NT2/D1 (cell line): Measurements from ENCODE around the gene SAMSN1.

Source experiments
- DNase-seq: peaks from one replicate; pipeline ENCODE4 v3.0.0-alpha.2; 2011; ENCODE audit warnings: low read depth, low spot score
- H3K27me3 ChIP-seq: 2 replicates; pipeline ENCODE4 v1.6.0; 2011; ENCODE audit warnings: mild to moderate bottlenecking; ENCODE audit not compliant: insufficient read length, insufficient read depth
- H3K36me3 ChIP-seq: 2 replicates; pipeline ENCODE4 v1.6.1; 2011; ENCODE audit warnings: mild to moderate bottlenecking, low read length, mixed read lengths; ENCODE audit not compliant: insufficient read depth, insufficient read length
- H3K4me1 ChIP-seq: 2 replicates; pipeline ENCODE4 v1.5.1; 2011; ENCODE audit not compliant: insufficient read depth, insufficient read length
- H3K4me3 ChIP-seq: 2 replicates; pipeline ENCODE4 v1.5.1; 2011; ENCODE audit warnings: low read depth; ENCODE audit not compliant: insufficient read length
- H3K9ac ChIP-seq: 2 replicates; pipeline ENCODE4 v1.6.0; 2011; ENCODE audit warnings: low read depth; ENCODE audit not compliant: insufficient read length
- H3K9me3 ChIP-seq: 2 replicates; pipeline ENCODE4 v1.5.1; 2011; ENCODE audit warnings: mild to moderate bottlenecking, low read length; ENCODE audit not compliant: insufficient read depth
- SUZ12 ChIP-seq: IDR thresholded peaks from 2 replicates; pipeline ENCODE4 v1.6.1; 2011; ENCODE audit not compliant: insufficient read length, insufficient read depth; ENCODE audit errors: extremely low read depth
- YY1 ChIP-seq: IDR thresholded peaks from 2 replicates; pipeline ENCODE4 v1.6.1; 2011; ENCODE audit not compliant: insufficient read length, insufficient read depth
- ZNF274 ChIP-seq: IDR thresholded peaks from 2 replicates; pipeline ENCODE4 v1.6.1; 2011; ENCODE audit warnings: mild to moderate bottlenecking, low read depth, low read length

The SAMSN1 gene

DNA sequence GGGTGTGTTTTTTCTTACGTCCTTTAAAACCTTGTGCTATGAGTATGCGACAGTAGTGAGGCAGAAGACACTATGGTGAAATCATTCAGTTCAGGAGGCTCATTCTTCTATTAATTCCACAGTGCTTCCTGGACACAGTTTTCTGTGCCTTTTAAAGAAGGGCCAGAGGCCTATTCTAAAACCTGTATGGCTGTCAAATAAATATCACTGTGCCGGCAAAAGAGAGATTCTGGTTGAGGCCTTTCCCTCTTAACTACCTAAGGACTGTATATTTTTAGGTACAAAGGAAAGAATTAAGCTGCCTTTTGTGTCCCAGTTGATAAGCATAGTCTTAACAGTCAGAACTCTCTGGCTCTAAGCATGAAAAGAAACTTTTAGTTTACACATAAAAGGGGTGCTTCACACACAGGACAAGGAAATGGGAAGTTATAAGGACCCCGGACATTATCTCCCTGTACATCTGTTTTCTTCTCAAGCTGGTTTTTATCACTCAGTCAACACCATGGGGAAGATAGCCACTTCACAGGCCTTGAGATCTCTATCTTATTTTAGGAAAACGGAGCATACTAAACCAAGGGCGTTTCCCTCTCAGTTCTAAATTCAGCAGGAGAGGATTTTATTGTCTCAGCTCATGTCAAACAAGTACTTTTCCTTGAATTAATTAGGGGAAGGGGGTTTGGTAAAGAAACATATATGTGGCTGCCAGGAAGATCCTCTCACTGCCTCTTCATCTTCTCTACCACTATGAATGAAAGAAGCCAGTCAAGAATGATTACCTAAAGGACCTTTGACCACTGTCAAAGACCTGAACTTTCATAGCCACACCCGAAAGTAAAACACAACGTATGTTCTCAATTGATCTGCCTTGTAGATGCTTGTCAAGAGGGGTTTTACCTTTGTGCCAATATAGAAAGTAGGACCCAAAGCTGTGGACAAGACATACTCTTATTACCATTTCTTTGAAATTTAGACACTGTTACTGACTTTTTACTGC, 91.8 kb downstream of the SAMSN1 start:
- H3K27me3 ChIP-seq, result no peaks in the 10 kb centered on the region
- no peak for TF ChIP-seq YY1
- TF ChIP-seq SUZ12, result no peak
- TF ChIP-seq ZNF274, result no peak
- H3K9ac ChIP-seq, result no peak overlapping the region
- no peak overlapping the region for H3K4me3 ChIP-seq
- H3K9me3 ChIP-seq, result no peaks in the 10 kb centered on the region; the same call in 1 of the 2 replicates
- H3K36me3 ChIP-seq, result no peaks in the 10 kb centered on the region
- DNase-seq, result no peak
- no peaks in the 10 kb centered on the region for H3K4me1 ChIP-seq

DNA sequence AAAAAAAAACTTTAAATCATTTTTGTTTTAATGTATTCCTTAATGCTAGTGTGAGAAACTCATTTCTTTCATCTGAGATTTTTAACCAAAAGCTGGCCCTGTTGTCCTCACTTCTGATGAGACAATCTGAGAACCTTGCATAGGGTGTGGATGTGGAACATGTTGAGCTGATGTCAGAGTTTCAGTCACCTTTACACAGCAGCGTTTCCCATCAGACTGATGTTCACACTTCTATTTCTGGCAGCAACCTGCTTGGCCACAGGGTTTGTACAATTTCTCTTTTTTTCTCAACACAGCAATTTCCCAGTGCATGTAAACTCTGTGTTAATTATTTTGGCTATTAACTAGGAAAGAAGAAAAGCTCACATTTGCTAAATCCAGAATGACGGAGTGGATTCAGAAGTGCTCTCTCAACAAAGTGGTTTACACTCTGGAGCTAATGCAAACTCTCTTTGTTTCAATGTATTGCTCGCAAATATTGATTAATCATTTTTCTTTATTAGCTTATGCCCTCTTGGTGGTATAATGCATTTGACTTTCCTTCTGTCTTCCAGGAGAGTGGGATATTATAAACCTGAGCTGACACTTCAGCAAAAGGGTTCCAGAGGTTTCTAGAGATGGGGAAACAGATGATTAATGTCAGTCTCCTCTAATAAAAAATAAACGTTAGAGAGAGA, 92.6 kb downstream of the SAMSN1 start:
- no peak for TF ChIP-seq YY1
- TF ChIP-seq SUZ12, result no peak
- no peak for TF ChIP-seq ZNF274
- Histone ChIP-seq H3K9ac (no peak overlapping the region), H3K9me3 (no peaks in the 10 kb centered on the region), H3K4me1 (no peaks in the 10 kb centered on the region), H3K36me3 (no peaks in the 10 kb centered on the region), H3K27me3 (no peaks in the 10 kb centered on the region), H3K4me3 (no peak overlapping the region)
- no peak for DNase-seq

GRCh38 chr21:14452727-14453241, 93.3 kb downstream of the SAMSN1 start:
- no peaks in the 10 kb centered on the region for H3K36me3 ChIP-seq
- no peak overlapping the region for H3K4me3 ChIP-seq
- TF ChIP-seq ZNF274 (no peak), YY1 (no peak), SUZ12 (no peak)
- no peak for DNase-seq
- no peaks in the 10 kb centered on the region for H3K9me3 ChIP-seq
- H3K27me3 ChIP-seq, result no peaks in the 10 kb centered on the region
- no peak overlapping the region for H3K9ac ChIP-seq
- H3K4me1 ChIP-seq, result no peaks in the 10 kb centered on the region

- no peaks in the 10 kb centered on the region for H3K27me3 ChIP-seq
- no peaks in the 10 kb centered on the region for H3K9me3 ChIP-seq
- H3K36me3 ChIP-seq, result no peaks in the 10 kb centered on the region
- TF ChIP-seq ZNF274 (no peak), SUZ12 (no peak), YY1 (no peak)
- no peak overlapping the region for H3K4me3 ChIP-seq
- no peak overlapping the region for H3K9ac ChIP-seq
- no peaks in the 10 kb centered on the region for H3K4me1 ChIP-seq
- no peak for DNase-seq
Observed at GRCh38 chr21:14452031-14452726, 93.9 kb downstream of the SAMSN1 start.

DNA sequence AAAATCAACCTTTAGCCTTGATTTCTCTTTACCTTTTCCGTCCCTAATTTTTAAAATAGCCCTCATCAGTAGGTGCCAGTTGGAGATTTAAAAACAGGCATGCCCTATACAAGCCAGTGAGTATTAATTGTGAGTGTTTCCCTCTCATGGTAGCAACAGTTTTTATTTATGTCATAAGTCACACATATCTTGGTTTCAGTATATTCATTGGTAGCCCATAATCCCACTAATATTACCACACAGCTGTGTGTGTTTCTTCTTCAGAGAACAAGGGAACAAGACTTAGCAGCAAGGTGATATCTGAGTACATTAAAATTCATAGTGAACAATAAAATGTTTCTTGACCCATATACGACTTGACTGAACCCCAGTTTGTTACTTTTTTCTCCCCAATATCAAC, 94.6 kb downstream of the SAMSN1 start:
- Histone ChIP-seq H3K36me3 (no peaks in the 10 kb centered on the region), H3K4me1 (no peaks in the 10 kb centered on the region), H3K27me3 (no peaks in the 10 kb centered on the region), H3K4me3 (no peak overlapping the region), H3K9ac (no peak overlapping the region), H3K9me3 (no peaks in the 10 kb centered on the region)
- no peak for DNase-seq
- TF ChIP-seq SUZ12 (no peak), ZNF274 (no peak), YY1 (no peak)

DNA sequence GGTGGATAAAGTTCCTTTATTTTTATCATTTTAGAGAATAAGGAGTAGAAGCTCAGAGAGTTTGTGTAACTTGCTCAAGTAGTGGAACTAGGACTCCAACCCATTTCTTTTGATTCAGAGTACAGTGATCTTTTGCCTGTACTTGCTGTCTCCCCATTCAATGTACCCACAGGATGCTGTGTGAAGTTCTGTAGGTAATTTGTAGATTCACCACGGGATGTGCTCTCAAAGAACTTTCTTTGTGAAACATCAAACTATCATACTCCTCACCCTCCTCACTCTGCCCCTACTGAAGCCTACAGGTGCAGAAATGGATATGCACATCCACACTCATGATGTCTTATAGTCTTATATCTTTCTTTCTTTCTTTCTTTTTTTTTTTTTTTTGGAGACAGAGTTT, 97.3 kb downstream of the SAMSN1 start:
- no peak for TF ChIP-seq ZNF274
- no peak for TF ChIP-seq YY1
- TF ChIP-seq SUZ12, result no peak

More for the DNA sequence above, 97.3 kb downstream of the SAMSN1 start:
- Histone ChIP-seq H3K4me1 (no peaks in the 10 kb centered on the region), H3K9ac (no peak overlapping the region), H3K27me3 (no peaks in the 10 kb centered on the region), H3K36me3 (no peaks in the 10 kb centered on the region), H3K9me3 (no peaks in the 10 kb centered on the region), H3K4me3 (no peak overlapping the region)
- no peak for DNase-seq
